ENCODE measurements around the gene TMEM198.

- TF ChIP-seq CTCF (IDR thresholded peaks at IDR 0.05) (no peak), POLR2A (IDR thresholded peaks at IDR 0.05) (no peak)
Observed at GRCh38 chr2:219551441-219552381, 7.9 kb downstream of the TMEM198 start.
